Activated CD4-positive, alpha-beta memory T cell treated with anti-CD3 and anti-CD28 coated beads, Interleukin-2, amount 10 ng/mL, durations not matched to agents 7 days and 5 days (primary cell): Measurements from ENCODE around the gene ENPP3. TPM values are rescaled to one million over a fixed set of nuclear protein-coding genes. Genes with fewer than 3 reads are reported as not detected.
"Not testable (repeated sequence)": the region's sequence is repeated elsewhere in the genome, so short reads cannot be mapped to it uniquely, and the experiment has no call there.

Experiments
- CTCF ChIA-PET: fragments of 350-600 bp; sonication (Branson Sonifier 250); formaldehyde crosslinking; loops from one replicate; lab custom pipeline; 2021; ENCODE audit warnings: antibody characterized with exemption, inconsistent platforms; lab: Charles Lee
- POLR2A ChIA-PET: fragments of 350-600 bp; sonication (Branson Sonifier 250); formaldehyde crosslinking; loops from one replicate; lab custom pipeline; 2021; ENCODE audit warnings: antibody characterized with exemption; lab: Charles Lee
- DNase-seq: peaks from one replicate; pipeline ENCODE4 v3.0.0-alpha.2; 2020
- H3K27ac Mint-ChIP-seq: one replicate; pipeline ENCODE4 v1.8.0; 2021; ENCODE audit warnings: mild to moderate bottlenecking, mixed read lengths
- H3K27me3 Mint-ChIP-seq: one replicate; pipeline ENCODE4 v1.8.0; 2021; ENCODE audit warnings: mixed read lengths
- H3K36me3 Mint-ChIP-seq: one replicate; pipeline ENCODE4 v1.8.0; 2021; ENCODE audit warnings: low read depth, mixed read lengths
- H3K4me1 Mint-ChIP-seq: one replicate; pipeline ENCODE4 v1.8.0; 2021; ENCODE audit warnings: mixed read lengths
- H3K4me3 Mint-ChIP-seq: one replicate; pipeline ENCODE4 v1.8.0; 2021; ENCODE audit warnings: mild to moderate bottlenecking, mixed read lengths
- H3K9me3 Mint-ChIP-seq: one replicate; pipeline ENCODE4 v1.8.0; 2021; ENCODE audit warnings: mixed read lengths
- total RNA-seq, 2 experiments: library from RNA; stranded (reverse); gene quantifications; one replicate each; pipeline ENCODE4 v1.2.3, GENCODE V29; 2021

Gene ENPP3
- total RNA-seq, 2 experiments from 2014 or later, result 0.38 to 0.45 TPM

DNA sequence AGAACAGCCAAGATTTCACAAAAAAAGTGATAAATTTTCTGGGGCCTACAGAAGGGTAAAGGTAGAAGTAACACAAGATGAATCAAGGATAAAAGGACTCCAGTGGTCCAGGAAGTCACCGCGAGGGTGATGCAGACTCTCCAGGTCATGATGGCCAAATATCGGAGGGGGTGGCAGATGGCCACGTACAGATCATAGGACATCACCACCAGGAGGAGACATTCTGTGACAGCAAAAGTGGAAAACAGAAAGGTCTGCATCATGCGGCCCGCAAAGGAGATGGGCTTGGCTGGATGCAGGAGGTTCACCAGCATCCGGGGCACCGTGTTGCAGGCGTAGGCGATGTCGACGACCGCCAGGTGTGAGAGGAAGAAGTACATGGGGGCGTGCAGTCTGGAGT is 63.7 kb downstream of the ENPP3 start:
- DNase-seq, H3K9me3 Mint-ChIP-seq, H3K4me1 Mint-ChIP-seq, POLR2A ChIA-PET, CTCF ChIA-PET, H3K36me3 Mint-ChIP-seq, H3K27me3 Mint-ChIP-seq, H3K4me3 Mint-ChIP-seq, H3K27ac Mint-ChIP-seq: not testable (repeated sequence)

- H3K4me1 Mint-ChIP-seq, H3K27me3 Mint-ChIP-seq, DNase-seq, POLR2A ChIA-PET, H3K4me3 Mint-ChIP-seq, H3K27ac Mint-ChIP-seq, CTCF ChIA-PET, H3K36me3 Mint-ChIP-seq, H3K9me3 Mint-ChIP-seq: not testable (repeated sequence)
These were observed 66.8 kb downstream of the ENPP3 start for GRCh38 chr6:131703905-131704304.

GRCh38 chr6:131710917-131711316 is 73.8 kb downstream of the ENPP3 start, which contains the start of gene CTAGE9:
Gene CTAGE9, minus strand, starts transcription at chr6:131711017. Its CDS starts 0 bp downstream, at chr6:131711017.
- DNase-seq, H3K9me3 Mint-ChIP-seq, H3K4me1 Mint-ChIP-seq, CTCF ChIA-PET, H3K36me3 Mint-ChIP-seq, H3K27ac Mint-ChIP-seq, H3K4me3 Mint-ChIP-seq, H3K27me3 Mint-ChIP-seq, POLR2A ChIA-PET: not testable (repeated sequence)

DNA sequence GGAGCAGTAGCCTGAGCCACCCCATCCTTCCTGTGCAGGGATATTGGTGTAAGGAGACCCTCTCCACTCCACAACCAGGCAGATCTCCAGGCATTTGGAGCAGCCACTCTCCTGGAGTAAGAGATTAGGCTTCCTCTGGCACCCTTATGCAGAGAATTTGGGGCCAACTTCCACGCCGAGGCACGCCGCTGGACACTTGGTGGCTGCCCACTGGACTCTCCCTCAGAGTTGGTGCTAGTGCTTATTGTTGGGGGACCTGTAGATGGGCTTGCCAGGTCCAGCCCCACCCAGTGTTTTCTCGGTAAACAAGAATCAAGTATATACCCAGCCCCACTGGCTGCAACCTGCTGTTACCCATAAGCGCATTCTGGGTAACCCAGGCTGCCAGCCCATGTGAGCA is 78.5 kb downstream of the ENPP3 start:
- H3K27me3 Mint-ChIP-seq, H3K27ac Mint-ChIP-seq, H3K36me3 Mint-ChIP-seq, H3K9me3 Mint-ChIP-seq, DNase-seq, H3K4me3 Mint-ChIP-seq, H3K4me1 Mint-ChIP-seq, POLR2A ChIA-PET: not testable (repeated sequence)
- CTCF ChIA-PET, result interaction anchor here (0.6 kb wide), 1 partner anchor 117 kb away, joined by 3 read pairs; no protein-coding TSS in a partner anchor

GRCh38 chr6:131717836-131718542 is 80.9 kb downstream of the ENPP3 start:
- DNase-seq, result no peak
- Mint-ChIP-seq H3K4me1 (no peaks in the 10 kb centered on the region), H3K27ac (no peak overlapping the region), H3K36me3 (no peaks in the 10 kb centered on the region), H3K27me3 (no peaks in the 10 kb centered on the region), H3K9me3 (no peaks in the 10 kb centered on the region), H3K4me3 (no peak overlapping the region)
- ChIA-PET CTCF (interaction anchor here (1.1 kb wide), 1 partner anchor 13 kb away, joined by 5 read pairs; no protein-coding TSS in a partner anchor), POLR2A (no interaction called here)

- Mint-ChIP-seq H3K27me3 (no peaks in the 10 kb centered on the region), H3K4me3 (no peak overlapping the region), H3K36me3 (no peaks in the 10 kb centered on the region), H3K27ac (no peak overlapping the region), H3K9me3 (no peaks in the 10 kb centered on the region), H3K4me1 (peaks cover 6% of the 10 kb centered on the region)
- DNase-seq, result no peak
- CTCF ChIA-PET, result no interaction called here
- POLR2A ChIA-PET, result no interaction called here
These were observed 84.1 kb downstream of the ENPP3 start for GRCh38 chr6:131721161-131721560.

DNA sequence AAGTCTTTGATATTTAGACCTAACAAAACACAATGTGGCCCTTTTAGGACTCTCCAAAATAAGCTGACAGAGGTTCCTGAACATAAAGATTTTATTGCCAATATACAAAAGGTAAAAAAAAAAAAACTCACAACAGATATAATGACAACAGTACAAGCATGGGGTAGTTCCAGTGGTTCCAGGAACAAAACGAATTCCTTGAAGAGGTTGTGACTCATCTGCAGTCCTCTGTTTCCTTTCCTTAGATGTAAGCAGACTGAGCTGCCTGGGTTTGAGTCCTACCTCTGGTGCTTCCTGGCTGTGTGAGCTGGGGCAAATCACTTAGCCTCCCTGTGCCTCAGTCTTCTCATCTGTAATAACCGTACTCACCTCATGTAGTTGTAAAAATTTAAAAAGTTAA is 87.0 kb downstream of the ENPP3 start:
- peaks cover 9% of the 10 kb centered on the region for H3K4me1 Mint-ChIP-seq
- POLR2A ChIA-PET, result no interaction called here
- no peak for DNase-seq
- H3K27me3 Mint-ChIP-seq, result no peaks in the 10 kb centered on the region
- H3K27ac Mint-ChIP-seq, result no peak overlapping the region
- H3K4me3 Mint-ChIP-seq, result no peak overlapping the region
- H3K36me3 Mint-ChIP-seq, result no peaks in the 10 kb centered on the region
- H3K9me3 Mint-ChIP-seq, result no peaks in the 10 kb centered on the region
- CTCF ChIA-PET, result interaction anchor here (0.9 kb wide), 1 partner anchor 29 kb away, joined by 3 read pairs; no protein-coding TSS in a partner anchor

DNA sequence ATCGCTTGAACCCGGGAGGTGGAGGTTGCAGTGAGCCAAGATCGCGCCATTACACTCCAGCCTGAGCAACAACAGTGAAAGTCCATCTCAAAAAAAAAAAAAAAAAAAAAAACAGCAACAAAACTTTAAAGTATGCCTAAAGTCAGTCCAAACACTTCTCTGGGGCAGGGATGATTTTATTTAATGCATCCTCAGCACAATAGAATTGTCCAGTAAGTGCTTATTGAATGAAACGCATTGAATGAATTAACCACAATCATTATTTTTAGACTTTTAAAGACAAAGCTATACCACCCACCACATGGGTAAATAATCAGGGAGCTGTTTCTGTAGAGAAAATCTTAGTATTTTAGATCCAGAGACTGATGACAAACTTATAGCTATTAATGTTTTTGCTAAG is 90.4 kb downstream of the ENPP3 start:
- no peak for DNase-seq
- POLR2A ChIA-PET, result no interaction called here
- Mint-ChIP-seq H3K9me3 (no peaks in the 10 kb centered on the region), H3K27me3 (peaks cover 2% of the 10 kb centered on the region), H3K36me3 (no peaks in the 10 kb centered on the region), H3K4me3 (no peak overlapping the region), H3K27ac (no peak overlapping the region), H3K4me1 (peaks cover 9% of the 10 kb centered on the region)
- CTCF ChIA-PET, result no interaction called here

- no peak overlapping the region for H3K27ac Mint-ChIP-seq
- no peak for DNase-seq
- no peaks in the 10 kb centered on the region for H3K36me3 Mint-ChIP-seq
- peaks cover 9% of the 10 kb centered on the region for H3K4me1 Mint-ChIP-seq
- ChIA-PET POLR2A (no interaction called here), CTCF (no interaction called here)
- no peaks in the 10 kb centered on the region for H3K9me3 Mint-ChIP-seq
- no peak overlapping the region for H3K4me3 Mint-ChIP-seq
- H3K27me3 Mint-ChIP-seq, result peaks cover 2% of the 10 kb centered on the region
These were observed 90.8 kb downstream of the ENPP3 start for GRCh38 chr6:131727868-131728267.

DNA sequence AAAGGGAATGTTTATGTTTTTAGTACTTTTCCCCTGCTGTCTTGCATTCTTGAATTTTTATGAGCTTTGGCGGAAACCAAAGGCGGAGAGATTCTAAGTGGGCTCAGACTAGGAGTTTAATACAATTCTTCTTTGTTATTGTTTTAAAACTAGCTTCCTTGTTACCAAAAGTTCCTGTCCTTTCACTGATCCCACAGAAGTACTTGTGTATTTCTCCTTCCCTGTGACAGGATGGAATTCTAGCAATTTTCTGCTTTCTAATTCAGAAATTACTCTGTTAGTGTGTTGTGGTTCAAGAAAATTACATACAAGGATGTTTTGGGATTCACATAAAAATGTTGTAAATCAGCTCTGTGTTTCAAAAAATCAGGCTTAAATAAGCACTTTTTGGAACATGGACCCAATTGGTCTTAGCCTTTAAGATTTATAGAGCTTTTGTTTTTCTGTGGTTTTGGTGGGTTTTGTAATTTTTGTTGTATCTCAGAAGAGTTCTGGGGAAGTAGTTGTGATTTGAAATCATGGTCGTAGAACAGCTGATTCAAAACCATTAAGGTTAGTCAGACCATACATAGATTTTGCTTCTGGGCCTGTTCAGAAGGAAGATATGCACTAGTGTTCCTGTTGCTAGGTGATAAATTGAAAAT is 91.3 kb downstream of the ENPP3 start:
- Mint-ChIP-seq H3K27ac (no peak overlapping the region), H3K4me1 (peaks cover 11% of the 10 kb centered on the region), H3K36me3 (no peaks in the 10 kb centered on the region), H3K4me3 (no peak overlapping the region), H3K27me3 (peaks cover 2% of the 10 kb centered on the region), H3K9me3 (no peaks in the 10 kb centered on the region)
- DNase-seq, result no peak
- CTCF ChIA-PET, result no interaction called here
- POLR2A ChIA-PET, result no interaction called here

- no peaks in the 10 kb centered on the region for H3K36me3 Mint-ChIP-seq
- H3K4me1 Mint-ChIP-seq, result peaks cover 6% of the 10 kb centered on the region
- peaks cover 2% of the 10 kb centered on the region for H3K27me3 Mint-ChIP-seq
- H3K9me3 Mint-ChIP-seq, result no peaks in the 10 kb centered on the region
- no peak overlapping the region for H3K4me3 Mint-ChIP-seq
- DNase-seq, result no peak
- no peak overlapping the region for H3K27ac Mint-ChIP-seq
- POLR2A ChIA-PET, result no interaction called here
- CTCF ChIA-PET, result no interaction called here
These were observed 92.4 kb downstream of the ENPP3 start for GRCh38 chr6:131729550-131729949.

DNA sequence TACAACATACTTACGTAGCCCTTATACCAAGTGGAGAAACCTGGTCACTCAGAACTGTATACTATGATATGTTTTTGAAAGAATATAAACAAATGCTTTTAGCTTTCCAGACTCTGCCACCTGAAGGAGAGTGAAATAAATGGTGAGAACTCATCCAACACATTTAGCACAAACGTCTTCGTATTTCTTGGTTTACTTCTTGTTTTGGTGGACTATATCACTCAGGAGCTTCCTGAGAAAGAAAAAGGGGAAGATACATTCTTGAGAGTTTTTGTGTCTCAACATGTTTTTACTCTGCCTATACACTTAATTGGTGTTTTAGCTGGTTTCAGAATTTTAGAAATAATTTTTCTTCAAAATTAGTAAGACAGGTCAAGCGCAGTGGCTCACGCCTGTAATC is 93.2 kb downstream of the ENPP3 start:
- Mint-ChIP-seq H3K4me1 (peaks cover 6% of the 10 kb centered on the region), H3K27me3 (peaks cover 2% of the 10 kb centered on the region), H3K9me3 (no peaks in the 10 kb centered on the region), H3K27ac (no peak overlapping the region), H3K36me3 (no peaks in the 10 kb centered on the region), H3K4me3 (no peak overlapping the region)
- ChIA-PET CTCF (interaction anchor here (0.6 to 1.8 kb wide), 2 partner anchors 12 to 1977 kb away, joined by 3 to 5 read pairs; no protein-coding TSS in a partner anchor), POLR2A (no interaction called here)
- no peak for DNase-seq

DNA sequence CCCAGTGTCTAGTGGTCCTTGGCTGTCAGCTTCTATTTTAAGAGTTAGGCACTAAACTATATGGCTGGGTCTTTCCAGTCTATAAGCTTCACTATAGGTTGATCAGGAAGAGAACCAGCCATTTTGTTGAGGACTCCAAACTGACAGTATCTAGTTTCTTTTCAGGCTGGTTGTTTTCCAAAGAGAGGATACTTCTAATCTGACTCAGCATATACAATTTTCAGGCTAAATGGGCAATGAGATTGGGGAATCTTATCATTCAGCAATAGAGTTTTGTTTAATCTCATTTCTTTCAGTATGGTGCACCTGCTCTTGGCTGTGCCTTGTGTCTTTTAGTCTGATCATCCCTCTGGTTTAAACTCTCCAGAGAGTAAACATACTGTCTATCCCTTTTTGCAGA is 94.1 kb downstream of the ENPP3 start:
- Mint-ChIP-seq H3K9me3 (no peaks in the 10 kb centered on the region), H3K4me1 (peaks cover 6% of the 10 kb centered on the region)
- CTCF ChIA-PET, result interaction anchor here (0.7 to 1.8 kb wide), 3 partner anchors 13 to 198 kb away, joined by 3 to 5 read pairs (median 3); no protein-coding TSS in a partner anchor

More for the DNA sequence above, 94.1 kb downstream of the ENPP3 start:
- no peak for DNase-seq
- peaks cover 2% of the 10 kb centered on the region for H3K27me3 Mint-ChIP-seq
- POLR2A ChIA-PET, result no interaction called here
- no peak overlapping the region for H3K27ac Mint-ChIP-seq
- no peaks in the 10 kb centered on the region for H3K36me3 Mint-ChIP-seq
- no peak overlapping the region for H3K4me3 Mint-ChIP-seq
